ENCODE measurements around the gene FKBP9.
A peak's percentile ranks its signal among the peaks of the same experiment; 100 is the strongest.
"Not testable (repeated sequence)": the region's sequence is repeated elsewhere in the genome, so short reads cannot be mapped to it uniquely, and the experiment has no call there.

FKBP9 gene

GRCh38 chr7:32952876-32953275 lies 4.4 kb upstream of the FKBP9 start:
- no peak for DNase-seq (ENCODE audit: low read depth)

GRCh38 chr7:32958046-32959025 lies 1.1 kb downstream of the FKBP9 start:
- peak; percentile 13 for DNase-seq (ENCODE audit: low read depth)

- not testable (repeated sequence) for DNase-seq (ENCODE audit: low read depth)
Observed at GRCh38 chr7:32963880-32964301, 6.7 kb downstream of the FKBP9 start.

DNA sequence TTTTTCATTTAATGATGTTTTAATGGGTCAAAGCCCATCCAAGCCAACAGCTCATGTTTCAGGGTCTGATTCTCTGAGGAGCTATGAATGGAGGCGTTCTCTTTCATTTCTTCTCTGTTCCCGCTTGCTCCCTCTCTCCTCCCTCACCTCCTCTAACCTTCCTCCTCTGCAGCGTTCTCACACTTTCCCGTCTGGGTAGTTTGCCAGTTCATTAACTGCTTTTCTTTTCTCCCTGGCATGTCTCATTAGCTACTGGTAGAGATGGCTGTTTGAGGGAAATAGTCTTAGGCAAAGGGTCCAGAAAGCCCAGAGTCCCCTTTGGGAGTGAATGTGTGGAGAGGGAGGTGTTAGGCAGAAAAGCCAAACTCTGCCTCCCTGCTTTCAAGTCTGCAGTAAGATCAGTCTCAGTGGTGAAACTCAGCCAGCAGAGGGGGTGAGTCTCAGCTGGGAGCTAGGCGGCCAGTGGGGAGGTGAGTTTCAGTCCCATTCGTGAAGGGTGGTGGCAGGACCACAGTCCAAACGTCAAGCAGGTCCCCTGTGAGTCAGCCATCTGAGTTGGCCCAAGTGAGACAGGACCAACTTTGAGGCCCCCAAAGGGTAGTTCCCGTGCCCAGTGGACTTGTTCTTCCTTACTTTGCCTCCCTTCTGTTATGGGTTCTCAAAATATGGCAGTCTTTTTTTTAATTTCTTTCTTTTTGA lies 7.4 kb downstream of the FKBP9 start:
- DNase-seq (ENCODE audit: low read depth) = not testable (repeated sequence)

DNA sequence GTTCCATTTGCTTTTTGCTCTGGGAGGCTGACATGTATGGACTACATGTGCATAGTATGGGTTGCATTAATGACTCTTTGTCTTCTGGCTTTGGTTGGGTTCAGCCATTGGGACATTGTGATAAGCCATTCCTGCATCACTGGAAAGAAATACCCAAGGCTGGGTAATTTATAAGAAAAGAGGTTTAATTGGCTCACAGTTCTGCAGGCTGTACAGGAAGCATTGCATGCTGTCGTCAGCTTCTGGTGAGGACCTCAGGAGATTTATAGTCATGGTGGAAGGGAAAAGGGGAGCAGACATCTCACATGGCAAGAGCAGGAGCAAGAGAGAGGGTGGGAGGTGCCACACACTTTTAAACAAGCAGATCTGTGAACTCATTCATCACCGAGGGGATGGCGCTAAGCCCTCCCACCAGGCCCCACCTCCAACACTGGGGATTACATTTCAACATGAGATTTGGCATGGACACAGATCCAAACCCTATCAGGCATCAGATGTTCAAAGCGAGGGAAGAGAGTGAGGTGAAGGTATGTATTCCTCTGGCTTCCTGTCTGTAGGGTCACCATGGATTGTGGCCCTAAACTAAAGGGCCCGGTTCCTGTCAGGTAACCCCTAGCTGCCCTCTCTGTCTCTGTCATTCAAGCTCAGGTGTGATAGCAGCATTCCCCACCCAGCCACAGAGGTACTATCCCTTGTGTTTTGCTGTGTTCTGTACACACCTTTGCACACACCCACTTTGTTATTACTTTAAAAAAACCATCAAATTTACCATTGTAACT lies 9.4 kb downstream of the FKBP9 start:
- DNase-seq (ENCODE audit: low read depth) = not testable (repeated sequence)

DNA sequence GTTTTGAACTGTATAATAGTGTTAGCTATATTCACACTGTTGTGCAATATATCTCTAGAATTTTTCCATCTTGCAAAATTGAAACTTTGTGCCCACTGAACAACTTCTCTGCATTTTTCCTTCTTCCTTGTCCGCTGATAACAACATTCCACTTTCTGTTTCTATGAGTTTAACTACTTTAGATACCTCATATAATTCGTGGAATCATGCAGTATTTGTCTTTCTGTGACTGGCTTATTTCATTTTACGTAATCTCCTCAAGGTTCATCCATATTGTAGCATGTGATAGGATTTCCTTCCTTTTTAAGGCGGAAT lies 10.0 kb downstream of the FKBP9 start:
- DNase-seq (ENCODE audit: low read depth) = not testable (repeated sequence)

DNA sequence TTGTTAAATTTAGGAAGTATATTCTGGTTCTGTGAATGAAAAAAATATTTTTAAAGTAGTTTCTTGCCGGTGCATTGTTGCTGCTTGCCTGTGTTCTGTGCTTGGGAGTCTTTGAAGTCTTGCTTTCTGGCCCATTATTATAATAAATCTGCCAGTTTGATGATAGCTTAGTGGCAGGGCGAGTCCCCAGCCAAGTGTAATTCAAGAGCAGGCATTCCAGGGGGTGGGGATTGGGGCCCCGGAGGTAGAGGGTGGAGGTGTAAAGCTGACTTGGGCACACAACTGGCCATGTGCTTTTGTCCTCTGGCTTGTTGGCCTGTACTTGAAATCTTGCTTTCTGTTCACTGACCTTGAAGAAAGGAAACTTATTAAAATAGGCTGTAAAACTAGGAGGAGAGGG lies 14.7 kb downstream of the FKBP9 start:
- not testable (repeated sequence) for DNase-seq (ENCODE audit: low read depth)

DNA sequence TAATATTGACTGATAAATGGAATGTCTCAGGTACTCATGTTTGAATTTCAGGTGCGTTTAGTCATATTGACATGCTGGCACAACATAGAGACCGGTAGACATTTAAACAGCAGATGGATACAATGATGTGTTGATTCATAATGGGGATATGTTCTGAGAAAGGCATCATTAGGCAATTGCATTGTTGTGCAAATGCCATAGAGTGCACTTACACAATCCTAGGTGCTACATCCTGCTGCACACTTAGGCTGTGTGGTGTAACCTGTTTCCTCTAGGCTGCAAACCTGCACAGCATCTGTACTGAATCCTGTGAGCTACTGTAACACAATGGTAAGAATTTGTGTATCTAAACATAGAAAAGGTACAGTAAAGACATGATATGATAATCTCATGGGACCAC lies 19.9 kb downstream of the FKBP9 start:
- not testable (repeated sequence) for DNase-seq (ENCODE audit: low read depth)

DNA sequence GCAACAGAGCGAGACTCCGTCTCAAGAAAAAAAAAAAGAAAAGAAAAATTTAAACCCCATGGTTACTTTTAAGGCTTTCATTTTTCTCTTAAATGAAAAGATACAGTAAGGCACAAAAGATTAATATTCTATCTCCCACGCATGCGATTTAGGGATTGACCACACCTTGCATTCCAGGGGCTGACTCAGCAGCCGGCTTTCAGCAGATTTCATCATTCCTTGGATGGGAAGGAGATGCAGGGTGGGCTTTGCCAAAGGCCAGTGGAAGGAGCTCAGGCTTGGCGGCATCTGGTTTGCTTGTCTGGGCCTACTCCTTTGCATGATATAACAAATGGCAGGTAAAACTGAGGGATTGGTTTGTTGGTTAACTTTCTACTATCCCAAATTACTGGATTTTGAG lies 22.0 kb downstream of the FKBP9 start:
- peak; percentile 64 for DNase-seq (ENCODE audit: low read depth)

GRCh38 chr7:32979902-32980301 lies 22.7 kb downstream of the FKBP9 start:
- not testable (repeated sequence) for DNase-seq (ENCODE audit: low read depth)

- DNase-seq (ENCODE audit: low read depth) = not testable (repeated sequence)
Observed at GRCh38 chr7:32988148-32988547, 30.9 kb downstream of the FKBP9 start.

- DNase-seq (ENCODE audit: low read depth) = peak; percentile 40
Observed at GRCh38 chr7:32991068-32991585, 33.9 kb downstream of the FKBP9 start.

- not testable (repeated sequence) for DNase-seq (ENCODE audit: low read depth)
Observed at GRCh38 chr7:32991975-32992700, 34.9 kb downstream of the FKBP9 start.

GRCh38 chr7:32992750-32993149 lies 35.5 kb downstream of the FKBP9 start:
- not testable (repeated sequence) for DNase-seq (ENCODE audit: low read depth)

- DNase-seq (ENCODE audit: low read depth) = not testable (repeated sequence)
Observed at GRCh38 chr7:32997956-32998355, 40.7 kb downstream of the FKBP9 start.

DNA sequence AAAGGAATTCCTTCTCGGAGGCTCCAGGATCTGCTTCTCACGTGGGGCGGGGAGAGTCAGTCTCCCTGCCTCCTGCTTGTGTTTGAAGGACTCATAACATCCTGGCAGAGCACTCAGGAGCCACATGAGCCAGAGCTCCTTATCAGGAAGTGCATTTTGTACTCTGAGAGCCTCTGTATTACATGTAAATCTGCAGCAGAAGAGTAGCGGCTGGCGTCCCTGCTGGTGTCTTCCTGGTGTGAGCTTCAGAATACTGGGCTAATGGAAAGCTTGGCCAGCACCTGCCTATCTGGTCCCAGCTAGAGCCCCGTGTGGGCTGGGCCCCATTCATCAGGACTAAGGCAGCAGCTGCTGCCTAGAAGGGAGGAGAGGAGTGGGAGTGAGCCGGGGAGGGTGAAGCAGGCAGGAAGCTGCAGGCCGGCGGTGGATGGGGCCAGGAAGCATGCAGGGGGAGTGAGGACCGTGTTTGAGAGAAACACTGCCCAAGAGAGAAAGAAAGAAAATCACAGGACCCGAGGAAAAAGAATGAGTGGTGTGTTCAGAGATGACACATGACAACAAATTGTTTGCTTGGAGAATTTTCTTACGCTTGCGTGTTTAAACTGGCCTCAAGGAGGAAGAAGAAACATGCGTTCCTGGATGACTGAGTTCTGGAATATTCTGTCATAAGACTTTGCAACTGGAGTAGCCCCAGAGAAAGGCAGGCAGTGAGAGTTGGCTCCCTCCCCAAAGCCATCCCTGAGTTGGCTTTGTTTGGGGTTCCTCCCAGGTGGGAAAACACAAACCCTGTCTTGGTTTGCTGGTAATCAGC lies 41.3 kb downstream of the FKBP9 start:
- not testable (repeated sequence) for DNase-seq (ENCODE audit: low read depth)

- not testable (repeated sequence) for DNase-seq (ENCODE audit: low read depth)
Observed at GRCh38 chr7:32999380-32999779, 42.1 kb downstream of the FKBP9 start.

DNA sequence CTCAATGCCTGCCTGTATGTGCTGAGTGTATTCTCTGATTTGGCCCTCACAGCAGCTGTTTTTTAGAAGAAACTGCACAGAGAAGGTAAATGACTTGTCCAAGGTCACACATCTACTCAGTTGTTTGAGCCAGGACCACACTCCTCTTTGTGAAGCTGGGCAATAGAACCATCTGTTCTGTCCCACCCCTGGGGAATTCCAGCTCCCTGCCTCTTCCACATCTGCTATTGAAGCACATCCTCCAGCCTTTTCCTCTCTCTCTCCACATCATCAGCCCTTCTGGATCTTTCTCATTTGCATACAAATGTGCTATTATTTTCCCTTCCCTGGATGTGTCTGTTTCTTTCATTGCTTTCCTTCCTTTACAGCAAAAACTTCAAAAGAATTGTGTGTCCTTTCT lies 45.9 kb downstream of the FKBP9 start:
- not testable (repeated sequence) for DNase-seq (ENCODE audit: low read depth)

GRCh38 chr7:33004104-33004616 lies 46.9 kb downstream of the FKBP9 start:
- not testable (repeated sequence) for DNase-seq (ENCODE audit: low read depth)

DNA sequence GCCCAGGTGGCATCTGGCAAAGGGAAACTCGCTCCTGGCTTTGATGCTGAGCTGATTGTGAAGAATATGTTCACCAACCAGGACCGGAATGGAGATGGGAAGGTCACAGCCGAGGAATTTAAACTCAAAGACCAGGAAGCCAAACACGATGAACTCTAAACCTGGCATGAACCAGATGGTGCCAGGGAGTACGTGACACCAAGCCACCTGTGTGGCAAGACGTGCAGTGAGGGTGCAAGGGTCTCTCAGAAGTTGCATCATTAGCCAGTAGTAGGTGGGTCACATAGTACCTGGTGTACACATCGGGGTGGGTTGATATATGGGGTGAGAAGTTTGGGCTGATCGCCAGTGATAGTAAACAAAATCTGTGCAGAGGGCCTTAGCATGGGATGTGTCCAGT lies 48.0 kb downstream of the FKBP9 start:
- not testable (repeated sequence) for DNase-seq (ENCODE audit: low read depth)

Measured in fibroblast of the conjunctiva (primary cell).